ENCODE results near the gene SCNN1A. TPM values are rescaled to one million over a fixed set of nuclear protein-coding genes. Genes with fewer than 3 reads are reported as not detected.

The SCNN1A gene
- total RNA-seq, 1 experiment from 2014 or later, result 111 TPM

GRCh38 chr12:6318440-6318879, 56.9 kb downstream of the SCNN1A start:
- Histone ChIP-seq H3K9ac (ENCODE audit: extremely low read depth, insufficient read length, low read length) (no peak overlapping the region), H3K18ac (ENCODE audit: insufficient read length, low read depth, low read length) (no peak overlapping the region), H4K8ac (replicated peaks; ENCODE audit: insufficient read length, low read depth, low read length) (no peak overlapping the region), H3K27me3 (ENCODE audit: insufficient read depth, low read length) (no peaks in the 10 kb centered on the region), H4K20me1 (ENCODE audit: control insufficient read depth, insufficient read depth, insufficient read length) (no peaks in the 10 kb centered on the region), H3K23ac (ENCODE audit: insufficient read length, low read depth, low read length) (no peak overlapping the region), H3K79me2 (ENCODE audit: insufficient read depth, low read length) (no peaks in the 10 kb centered on the region), H4K5ac (ENCODE audit: insufficient read length, low read depth, low read length) (no peak overlapping the region), H2BK5ac (ENCODE audit: insufficient read length, low read length) (no peak overlapping the region), H3K56ac (ENCODE audit: insufficient read length, low read depth, low read length) (no peak overlapping the region), H3T11ph (ENCODE audit: low read length) (no peak overlapping the region), H3K27ac (ENCODE audit: insufficient read length, low read depth, low read length) (no peak overlapping the region), H3K4me2 (ENCODE audit: insufficient read depth, insufficient read length, low read length) (no peak overlapping the region), H3K79me1 (ENCODE audit: insufficient read depth, low read depth, low read length, poor library complexity, severe bottlenecking) (no peaks in the 10 kb centered on the region), H2AK5ac (ENCODE audit: insufficient read length, low read length) (no peak overlapping the region), H4K91ac (ENCODE audit: insufficient read length, low read depth, low read length) (no peak overlapping the region), H3K9me3 (ENCODE audit: control insufficient read depth, low read depth, low read length) (no peaks in the 10 kb centered on the region), H2BK20ac (ENCODE audit: low read depth, low read length, poor library complexity, severe bottlenecking) (no peak overlapping the region), H2AFZ (ENCODE audit: low read length) (no peak overlapping the region), H2BK120ac (ENCODE audit: low read depth, low read length, poor library complexity, severe bottlenecking) (no peak overlapping the region), H3K4me1 (ENCODE audit: insufficient read depth, low read length) (peaks cover 7% of the 10 kb centered on the region; the same call in 1 of the 2 replicates), H3K23me2 (ENCODE audit: insufficient read length, low read depth, low read length, poor library complexity, severe bottlenecking) (no peaks in the 10 kb centered on the region), H3K14ac (ENCODE audit: insufficient read depth, low read length) (no peak overlapping the region), H3K4ac (ENCODE audit: low read depth, low read length) (no peak overlapping the region), H2BK12ac (ENCODE audit: insufficient read length, low read depth, low read length) (no peak overlapping the region), H2BK15ac (ENCODE audit: low read depth, low read length) (no peak overlapping the region)
- Mint-ChIP-seq H3K36me3 (ENCODE audit: insufficient read depth in 1 of 3, low read depth in 3 of 3) (peaks cover 33 to 60% (median 55%) of the 10 kb centered on the region in 3 experiments), H3K9me3 (no peaks in the 10 kb centered on the region), H3K27me3 (ENCODE audit: low read depth) (no peaks in the 10 kb centered on the region; the same call in 1 of the 2 replicates), H3K4me3 (no peak overlapping the region), H3K4me1 (peaks cover 45% of the 10 kb centered on the region in 2 experiments), H3K27ac (no peak overlapping the region)
- no peak for DNase-seq
- TF ChIP-seq CTCF (conservative IDR thresholded peaks at IDR 0.05), result no peak
- WGBS (ENCODE audit: extremely low coverage, insufficient read length, low lambda C conversion rate), result no CpG with 5 or more reads among the region's 16 CpGs

Measured in H9 (cell line).